Measurements from ENCODE around the gene CAMKK1. TPM values are rescaled to one million over a fixed set of nuclear protein-coding genes. Genes with fewer than 3 reads are reported as not detected.
A peak's percentile ranks its signal among the peaks of the same experiment; 100 is the strongest.

Gene CAMKK1
- total RNA-seq, 1 experiment from 2014 or later, result 16.3 TPM

GRCh38 chr17:3890082-3890877, 2.6 kb downstream of the CAMKK1 start:
- CTCF ChIA-PET, result interaction anchor here (1.4 to 1.7 kb wide), 2 partner anchors 24 to 44 kb away, joined by 4 to 7 read pairs; partner anchors contain the start of gene NCBP3
- Histone ChIP-seq H3K4me3 (no peak overlapping the region; the same call in 1 of the 2 replicates), H4K20me1 (ENCODE audit: insufficient read depth) (no peaks in the 10 kb centered on the region), H3K9me2 (ENCODE audit: insufficient read depth) (no peaks in the 10 kb centered on the region), H3K27me3 (ENCODE audit: insufficient read depth, low read depth) (no peaks in the 10 kb centered on the region), H2AFZ (no peak overlapping the region), H3K27ac (peak overlapping the region; percentile 44), H3K9me3 (ENCODE audit: insufficient read depth, low read depth) (no peaks in the 10 kb centered on the region), H3F3A (ENCODE audit: insufficient read depth, low read depth) (peaks cover 65% of the 10 kb centered on the region), H3K79me2 (ENCODE audit: low read depth) (peaks cover 24% of the 10 kb centered on the region), H3K4me2 (peak overlapping the region; percentile 92), H3K4me1 (replicated peaks; ENCODE audit: insufficient read depth) (peaks cover 83% of the 10 kb centered on the region), H3K36me3 (ENCODE audit: low read depth) (no peaks in the 10 kb centered on the region)
- peak; percentile 78 to 95 for DNase-seq
- TF ChIP-seq EZH2 (IDR thresholded peaks at IDR 0.05; ENCODE audit: low read depth) (no peak), CTCF (conservative IDR thresholded peaks at IDR 0.05) (no peak)
- BruUV-seq (replicated peaks), result TSS peak; percentile 4
- POLR2A ChIA-PET (ENCODE audit: unreplicated experiment), result interaction anchor here (0.7 kb wide), 1 partner anchor 66 kb away, joined by 4 read pairs; no protein-coding TSS in a partner anchor
- intact Hi-C loops (cut with micrococcal nuclease; ENCODE audit: unreplicated experiment), result loop anchor here (5.0 to 10.0 kb wide), 4 partner anchors 43 to 845 kb away; partner anchors contain the start of gene NCBP3

GRCh38 chr17:3889325-3890012, 3.4 kb downstream of the CAMKK1 start:
- Histone ChIP-seq H3K4me2 (peak overlapping the region; percentile 92), H3K9me3 (ENCODE audit: insufficient read depth, low read depth) (no peaks in the 10 kb centered on the region), H3K27me3 (ENCODE audit: insufficient read depth, low read depth) (no peaks in the 10 kb centered on the region), H4K20me1 (ENCODE audit: insufficient read depth) (no peaks in the 10 kb centered on the region), H3K9me2 (ENCODE audit: insufficient read depth) (no peaks in the 10 kb centered on the region), H3F3A (ENCODE audit: insufficient read depth, low read depth) (peaks cover 57% of the 10 kb centered on the region), H3K36me3 (ENCODE audit: low read depth) (no peaks in the 10 kb centered on the region), H2AFZ (no peak overlapping the region), H3K4me3 (no peak overlapping the region), H3K4me1 (replicated peaks; ENCODE audit: insufficient read depth) (peaks cover 75% of the 10 kb centered on the region), H3K27ac (peak overlapping the region; percentile 67; the same call in 1 of the 2 replicates), H3K79me2 (ENCODE audit: low read depth) (peaks cover 24% of the 10 kb centered on the region)
- intact Hi-C loops (cut with micrococcal nuclease; ENCODE audit: unreplicated experiment), result loop anchor here (5.0 to 10.0 kb wide), 4 partner anchors 42 to 845 kb away; partner anchors contain the start of gene NCBP3
- ChIA-PET POLR2A (ENCODE audit: unreplicated experiment) (no interaction called here), CTCF (interaction anchor here (1.4 to 1.7 kb wide), 2 partner anchors 25 to 43 kb away, joined by 4 to 7 read pairs; partner anchors contain the start of gene NCBP3)
- no TSS peak for BruUV-seq (replicated peaks)
- no peak for DNase-seq
- TF ChIP-seq CTCF (conservative IDR thresholded peaks at IDR 0.05) (no peak), EZH2 (IDR thresholded peaks at IDR 0.05; ENCODE audit: low read depth) (no peak)

GRCh38 chr17:3888343-3889171, 4.3 kb downstream of the CAMKK1 start:
- Histone ChIP-seq H4K20me1 (ENCODE audit: insufficient read depth) (no peaks in the 10 kb centered on the region), H3K27me3 (ENCODE audit: insufficient read depth, low read depth) (no peaks in the 10 kb centered on the region), H3K79me2 (ENCODE audit: low read depth) (peaks cover 24% of the 10 kb centered on the region), H3K9me3 (ENCODE audit: insufficient read depth, low read depth) (no peaks in the 10 kb centered on the region), H2AFZ (peak overlapping the region; percentile 70), H3K27ac (peak overlapping the region; percentile 67), H3K4me1 (replicated peaks; ENCODE audit: insufficient read depth) (peaks cover 68% of the 10 kb centered on the region), H3K4me2 (peak overlapping the region; percentile 92), H3K4me3 (peak overlapping the region; percentile 43; the same call in 1 of the 2 replicates), H3F3A (ENCODE audit: insufficient read depth, low read depth) (peaks cover 53% of the 10 kb centered on the region), H3K9me2 (ENCODE audit: insufficient read depth) (no peaks in the 10 kb centered on the region), H3K36me3 (ENCODE audit: low read depth) (no peaks in the 10 kb centered on the region)
- DNase-seq, result peak; percentile 74 to 89
- intact Hi-C loops (cut with micrococcal nuclease; ENCODE audit: unreplicated experiment), result no loop called here
- POLR2A ChIA-PET (ENCODE audit: unreplicated experiment), result no interaction called here
- TSS peak; percentile 59 for BruUV-seq (replicated peaks)
- TF ChIP-seq EZH2 (IDR thresholded peaks at IDR 0.05; ENCODE audit: low read depth), result no peak
- TF ChIP-seq CTCF (conservative IDR thresholded peaks at IDR 0.05), result no peak
- CTCF ChIA-PET, result interaction anchor here (1.3 to 1.7 kb wide), 2 partner anchors 12 to 25 kb away, joined by 3 to 4 read pairs; no protein-coding TSS in a partner anchor
